ENCODE results near the gene LTBP2.

LTBP2 gene

DNA sequence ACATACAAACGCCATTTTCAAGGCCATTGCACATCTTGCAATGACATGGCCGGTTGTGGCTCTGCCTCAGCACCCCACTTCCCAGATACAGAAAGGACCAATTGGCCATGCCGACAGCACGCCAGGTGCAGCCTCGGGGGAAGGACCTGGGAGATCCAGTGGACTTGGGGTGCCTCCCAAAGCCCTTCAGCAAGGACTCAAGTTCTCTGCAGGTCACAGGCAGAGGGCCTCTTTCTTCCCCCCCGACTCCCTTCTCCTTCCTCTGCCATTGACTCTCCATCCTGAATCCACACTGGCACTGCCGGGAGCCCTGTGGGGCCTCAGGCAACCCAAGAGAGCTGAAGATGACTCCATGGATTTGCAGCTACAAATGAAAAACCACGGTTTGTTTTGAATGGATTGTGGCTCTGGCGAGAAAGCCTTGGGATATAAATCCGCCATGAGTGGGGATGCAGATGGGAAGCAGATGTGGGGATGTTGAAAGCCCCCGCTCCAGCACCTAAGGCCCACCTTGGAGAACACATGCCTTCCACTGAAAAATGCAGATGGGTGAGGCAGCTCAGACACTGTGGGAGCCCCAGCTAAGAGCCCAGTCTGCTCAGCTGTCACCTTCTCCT is 35.1 kb upstream of the LTBP2 start:
- H3K27ac Mint-ChIP-seq = no peak overlapping the region

DNA sequence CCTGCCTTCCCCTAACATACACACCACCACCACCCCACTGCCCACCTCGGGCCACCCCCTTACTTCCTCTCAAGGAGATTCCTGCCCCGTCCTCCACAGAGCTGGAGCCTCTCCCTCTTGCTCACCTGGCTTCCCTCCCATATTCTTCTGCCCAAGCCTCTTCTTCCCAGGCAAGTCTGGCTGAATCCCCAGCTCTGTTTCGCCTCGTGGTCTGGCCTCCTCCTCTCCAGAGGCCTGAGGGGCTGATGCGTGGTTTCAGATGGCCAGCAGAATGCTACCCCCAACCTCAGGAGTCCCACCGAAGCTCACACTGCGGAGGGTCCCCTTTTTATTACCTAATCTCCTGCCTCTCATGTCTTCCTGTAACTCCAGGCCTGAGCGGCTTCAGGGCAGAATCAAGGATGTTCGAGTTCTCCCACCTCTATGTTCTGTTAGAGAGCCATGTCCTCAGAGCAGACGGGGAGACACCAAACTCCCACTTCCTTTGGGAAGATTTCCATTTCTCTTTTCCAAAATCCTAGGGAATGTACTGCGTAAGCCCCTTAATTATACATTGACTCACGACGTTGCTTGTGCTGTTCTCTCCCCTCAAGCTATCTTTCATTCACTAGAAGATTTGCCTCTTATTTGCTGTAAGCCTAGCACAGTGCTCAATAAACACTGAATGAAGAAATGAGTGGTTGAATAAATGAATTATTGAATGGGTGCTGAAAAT is 33.9 kb upstream of the LTBP2 start:
- Mint-ChIP-seq H3K4me3 (no peak overlapping the region), H3K9me3 (no peaks in the 10 kb centered on the region), H3K27me3 (no peaks in the 10 kb centered on the region), H3K36me3 (ENCODE audit: low read depth) (no peaks in the 10 kb centered on the region), H3K4me1 (ENCODE audit: low read depth) (no peaks in the 10 kb centered on the region), H3K27ac (no peak overlapping the region)

More for the DNA sequence above, 35.1 kb upstream of the LTBP2 start:
- no peak overlapping the region for H3K4me3 Mint-ChIP-seq
- peaks cover 6% of the 10 kb centered on the region for H3K4me1 Mint-ChIP-seq (ENCODE audit: low read depth)
- no peaks in the 10 kb centered on the region for H3K36me3 Mint-ChIP-seq (ENCODE audit: low read depth)
- no peaks in the 10 kb centered on the region for H3K27me3 Mint-ChIP-seq
- H3K9me3 Mint-ChIP-seq = no peaks in the 10 kb centered on the region

DNA sequence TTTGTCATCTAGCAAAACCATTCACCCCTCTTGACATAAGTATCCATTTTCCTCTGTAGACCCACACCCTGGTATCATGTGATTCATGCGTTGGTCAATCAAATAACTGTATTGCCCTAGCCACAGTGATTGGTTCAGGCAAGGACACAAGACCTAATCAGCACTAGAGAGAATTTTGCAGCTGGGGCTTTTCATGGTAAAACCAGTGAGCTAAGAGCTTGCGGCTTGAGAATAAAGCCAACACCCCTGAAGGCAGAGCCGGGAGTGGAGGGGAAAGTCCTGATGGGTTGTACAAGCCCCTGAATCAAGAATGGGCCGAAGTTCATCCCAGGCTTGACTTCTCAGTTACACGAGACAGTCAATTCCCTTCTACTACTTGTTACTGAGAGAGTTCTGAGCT is 33.2 kb upstream of the LTBP2 start:
- Mint-ChIP-seq H3K4me3 (no peak overlapping the region), H3K27me3 (no peaks in the 10 kb centered on the region), H3K36me3 (ENCODE audit: low read depth) (no peaks in the 10 kb centered on the region), H3K27ac (no peak overlapping the region), H3K4me1 (ENCODE audit: low read depth) (no peaks in the 10 kb centered on the region), H3K9me3 (no peaks in the 10 kb centered on the region)

DNA sequence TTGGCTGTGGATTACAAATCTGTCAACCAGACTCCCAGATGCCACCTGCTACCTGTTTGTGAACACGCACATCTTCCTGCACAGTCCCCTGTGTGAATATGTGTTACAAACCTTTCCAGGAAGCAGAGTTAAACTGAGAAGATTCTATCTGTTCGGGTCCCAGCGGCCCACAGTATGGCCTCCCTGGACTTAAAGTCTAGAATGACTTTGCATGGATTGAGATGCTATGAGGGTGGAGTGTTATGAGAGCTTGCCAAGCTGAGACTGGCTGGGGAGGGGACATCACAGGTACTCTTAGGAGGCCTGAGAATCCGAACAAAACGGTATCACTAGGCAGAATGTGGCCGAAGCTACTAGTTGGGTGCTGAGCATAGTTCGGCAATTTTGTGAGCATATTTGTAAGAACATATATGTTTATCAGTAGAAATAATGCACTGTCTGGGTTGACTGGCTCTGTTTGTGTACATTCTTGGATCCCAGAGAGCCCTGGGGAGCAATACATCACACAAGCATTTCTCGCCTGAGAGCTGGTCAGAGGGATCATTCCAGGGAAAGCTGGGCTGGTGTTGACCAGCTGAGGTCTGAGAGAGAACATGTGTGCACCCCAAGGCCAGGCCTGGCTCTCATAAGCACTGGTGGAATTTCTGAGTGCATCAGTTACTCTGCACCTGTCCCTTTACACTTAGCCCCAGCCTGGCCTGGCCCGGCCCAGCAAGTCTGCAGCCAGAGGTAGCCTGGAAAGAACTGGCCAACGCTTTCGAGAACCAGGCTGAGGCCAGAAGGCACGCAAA is 29.8 kb upstream of the LTBP2 start:
- no peaks in the 10 kb centered on the region for H3K9me3 Mint-ChIP-seq
- no peaks in the 10 kb centered on the region for H3K4me1 Mint-ChIP-seq (ENCODE audit: low read depth)
- H3K4me3 Mint-ChIP-seq = no peak overlapping the region
- no peak overlapping the region for H3K27ac Mint-ChIP-seq
- no peaks in the 10 kb centered on the region for H3K27me3 Mint-ChIP-seq
- no peaks in the 10 kb centered on the region for H3K36me3 Mint-ChIP-seq (ENCODE audit: low read depth)

DNA sequence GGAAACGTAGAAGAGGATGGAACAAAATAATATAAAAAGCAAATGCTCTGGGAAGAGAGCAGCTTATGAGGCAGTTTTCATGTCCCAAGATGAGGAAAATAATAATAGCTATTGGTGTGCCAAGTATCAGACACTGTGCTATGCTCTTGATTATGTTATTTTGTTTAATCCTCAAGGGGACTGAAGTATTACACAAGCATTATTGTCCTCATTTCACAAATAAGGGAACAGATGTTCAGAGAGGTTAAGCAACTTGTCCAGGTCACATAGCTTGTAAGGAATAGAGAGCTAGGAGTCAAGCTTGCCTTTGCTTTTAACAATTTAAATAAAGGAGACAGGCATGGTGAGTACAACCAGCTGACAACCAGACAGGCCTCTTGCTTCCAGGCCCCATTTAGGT is 26.9 kb upstream of the LTBP2 start:
- no peaks in the 10 kb centered on the region for H3K9me3 Mint-ChIP-seq
- H3K36me3 Mint-ChIP-seq (ENCODE audit: low read depth) = no peaks in the 10 kb centered on the region
- H3K27ac Mint-ChIP-seq = no peak overlapping the region
- no peaks in the 10 kb centered on the region for H3K27me3 Mint-ChIP-seq
- H3K4me3 Mint-ChIP-seq = no peak overlapping the region
- H3K4me1 Mint-ChIP-seq (ENCODE audit: low read depth) = no peaks in the 10 kb centered on the region

DNA sequence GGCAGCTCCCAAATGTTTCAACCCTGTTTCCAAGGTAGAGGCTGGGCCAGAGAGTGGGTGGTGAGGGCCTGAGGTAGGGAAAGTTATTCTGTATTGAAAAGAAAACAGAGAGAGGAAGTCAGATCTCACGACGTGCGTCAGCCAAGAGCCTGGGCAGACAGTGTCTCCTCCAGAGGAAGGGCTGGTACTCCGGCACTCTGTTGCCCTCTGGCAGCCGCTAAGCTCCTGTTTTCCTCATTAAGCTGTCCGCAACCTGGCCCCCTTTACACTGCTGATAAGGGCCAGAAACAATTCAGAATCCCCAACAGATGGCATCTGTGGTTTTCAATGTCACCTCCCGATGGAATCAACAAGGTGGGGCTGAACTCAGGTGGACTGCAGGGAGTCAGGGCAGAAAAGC is 26.0 kb upstream of the LTBP2 start:
- H3K36me3 Mint-ChIP-seq (ENCODE audit: low read depth) = no peaks in the 10 kb centered on the region
- no peak overlapping the region for H3K4me3 Mint-ChIP-seq
- no peak overlapping the region for H3K27ac Mint-ChIP-seq

DNA sequence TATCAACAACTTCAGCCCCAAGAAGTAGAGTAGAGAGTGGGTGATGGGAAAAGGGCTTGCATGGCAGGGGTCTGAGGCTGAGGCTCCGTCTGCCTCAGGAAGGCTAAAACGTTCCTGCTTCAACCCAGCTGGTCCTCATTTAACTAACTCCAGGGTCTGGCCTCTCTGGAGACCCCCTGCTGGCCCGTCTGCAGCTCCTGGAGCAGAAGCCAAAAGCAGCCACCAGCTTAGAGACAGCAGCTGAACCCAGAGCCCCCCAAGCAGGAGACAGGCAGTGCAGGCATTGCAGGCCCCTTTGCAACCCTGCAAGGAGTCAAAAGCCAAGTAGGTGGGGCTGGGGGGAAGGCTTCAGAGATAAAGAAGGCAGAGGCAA is 25.1 kb upstream of the LTBP2 start:
- no peaks in the 10 kb centered on the region for H3K36me3 Mint-ChIP-seq (ENCODE audit: low read depth)
- H3K9me3 Mint-ChIP-seq = no peaks in the 10 kb centered on the region
- H3K27me3 Mint-ChIP-seq = no peaks in the 10 kb centered on the region
- no peak overlapping the region for H3K27ac Mint-ChIP-seq
- H3K4me3 Mint-ChIP-seq = no peak overlapping the region
- H3K4me1 Mint-ChIP-seq (ENCODE audit: low read depth) = no peaks in the 10 kb centered on the region

More for the DNA sequence above, 26.0 kb upstream of the LTBP2 start:
- Mint-ChIP-seq H3K4me1 (ENCODE audit: low read depth) (no peaks in the 10 kb centered on the region), H3K9me3 (no peaks in the 10 kb centered on the region), H3K27me3 (no peaks in the 10 kb centered on the region)

DNA sequence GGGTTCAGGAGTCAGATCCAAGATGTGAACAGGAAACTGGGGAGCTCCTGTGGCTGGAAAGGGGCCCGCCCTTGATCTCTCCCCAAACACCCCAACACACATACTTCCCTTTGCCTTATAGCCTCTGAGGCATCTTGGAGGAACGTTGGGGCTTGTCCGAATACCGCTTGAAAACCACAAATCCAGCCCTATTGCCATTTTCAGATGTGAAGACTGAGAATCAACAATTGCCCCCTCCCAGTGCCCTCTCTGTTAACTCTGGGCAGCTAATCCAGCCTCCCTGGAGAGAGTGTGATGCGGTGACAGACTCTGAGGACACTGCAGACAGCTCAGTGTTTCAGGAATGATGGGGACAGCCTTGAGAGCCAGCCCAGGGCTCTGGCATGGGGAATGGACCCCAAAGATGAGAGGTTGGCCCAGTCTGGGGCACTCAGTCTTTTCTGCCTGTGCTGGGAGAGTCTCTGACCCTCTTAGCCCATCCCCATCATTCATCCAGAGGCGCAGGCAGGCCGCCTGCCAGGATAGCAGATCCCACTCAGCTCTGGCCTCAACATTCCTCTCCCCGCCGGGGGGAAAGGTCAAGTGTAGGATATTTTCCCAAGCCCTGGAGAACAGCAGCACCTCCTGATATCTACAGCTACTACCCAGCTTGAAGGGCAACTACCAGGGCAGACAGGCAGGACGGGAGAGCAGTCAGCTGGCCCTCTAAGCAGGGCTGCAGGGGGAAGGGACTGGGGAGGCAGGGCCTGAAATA is 24.6 kb upstream of the LTBP2 start:
- no peaks in the 10 kb centered on the region for H3K9me3 Mint-ChIP-seq
- H3K27me3 Mint-ChIP-seq = no peaks in the 10 kb centered on the region
- no peaks in the 10 kb centered on the region for H3K36me3 Mint-ChIP-seq (ENCODE audit: low read depth)
- no peak overlapping the region for H3K27ac Mint-ChIP-seq
- no peak overlapping the region for H3K4me3 Mint-ChIP-seq
- no peaks in the 10 kb centered on the region for H3K4me1 Mint-ChIP-seq (ENCODE audit: low read depth)

DNA sequence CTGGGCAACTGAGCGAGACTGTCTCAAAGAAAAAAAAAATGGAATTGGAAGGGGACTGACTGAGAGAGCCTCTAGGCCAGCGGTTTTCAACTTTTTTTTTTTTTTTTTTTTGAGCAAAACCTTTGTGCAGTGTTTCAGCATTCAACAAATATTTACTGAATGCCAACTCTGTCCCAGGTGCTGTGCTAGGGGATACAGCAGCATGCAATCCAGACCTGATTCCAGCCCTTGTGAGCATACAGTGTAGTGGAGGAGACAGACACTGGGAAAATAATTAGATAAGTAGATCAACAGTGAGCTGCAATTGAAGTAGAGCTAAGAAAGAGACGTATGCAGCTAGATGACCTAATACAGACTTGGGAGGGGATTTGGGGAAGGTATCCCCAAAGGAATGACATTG is 23.8 kb upstream of the LTBP2 start:
- no peaks in the 10 kb centered on the region for H3K9me3 Mint-ChIP-seq
- H3K4me1 Mint-ChIP-seq (ENCODE audit: low read depth) = no peaks in the 10 kb centered on the region
- no peaks in the 10 kb centered on the region for H3K27me3 Mint-ChIP-seq
- no peaks in the 10 kb centered on the region for H3K36me3 Mint-ChIP-seq (ENCODE audit: low read depth)
- no peak overlapping the region for H3K27ac Mint-ChIP-seq
- no peak overlapping the region for H3K4me3 Mint-ChIP-seq

DNA sequence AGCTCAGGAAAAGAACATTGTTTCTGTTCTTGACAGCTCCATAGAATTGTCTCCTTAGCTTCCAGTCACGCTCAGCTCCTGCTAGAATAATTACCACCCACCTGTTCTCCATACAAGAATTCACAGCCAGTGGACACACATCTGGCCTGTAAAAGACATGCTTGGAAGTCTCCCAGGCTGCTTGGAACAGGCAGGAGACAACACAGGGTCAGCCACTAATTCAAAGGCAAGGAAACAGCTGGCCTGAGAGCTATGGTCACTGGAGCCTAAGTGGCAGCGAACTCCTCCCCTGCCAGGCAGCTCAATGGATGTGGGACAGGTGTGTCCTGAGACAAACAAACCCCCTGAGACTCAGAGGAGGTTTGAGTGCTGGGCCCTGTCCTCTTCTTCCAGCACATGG is 22.9 kb upstream of the LTBP2 start:
- Mint-ChIP-seq H3K27me3 (no peaks in the 10 kb centered on the region), H3K36me3 (ENCODE audit: low read depth) (no peaks in the 10 kb centered on the region), H3K9me3 (no peaks in the 10 kb centered on the region), H3K4me3 (no peak overlapping the region), H3K4me1 (ENCODE audit: low read depth) (no peaks in the 10 kb centered on the region), H3K27ac (no peak overlapping the region)

DNA sequence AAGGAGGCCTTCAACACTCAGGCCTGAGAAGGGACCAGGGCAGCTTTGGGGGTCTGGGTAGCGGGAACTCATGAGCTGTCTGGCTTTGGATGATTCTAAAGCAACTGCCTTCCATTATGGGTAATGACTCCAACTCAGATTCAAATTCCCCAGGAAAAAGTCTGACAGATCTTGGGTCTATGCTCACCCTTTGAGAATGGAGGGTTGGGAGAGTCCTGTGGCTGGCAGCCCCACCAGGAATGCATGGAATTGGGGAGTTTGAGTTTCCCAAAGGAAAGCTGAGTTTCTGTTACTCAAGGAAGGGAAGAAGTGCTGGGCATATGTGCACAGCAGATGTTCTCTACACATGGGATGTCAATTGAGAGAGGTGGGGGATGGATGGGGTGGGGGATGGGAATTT is 22.4 kb upstream of the LTBP2 start:
- H3K9me3 Mint-ChIP-seq = no peaks in the 10 kb centered on the region
- H3K27me3 Mint-ChIP-seq = no peaks in the 10 kb centered on the region
- H3K27ac Mint-ChIP-seq = no peak overlapping the region
- H3K4me1 Mint-ChIP-seq (ENCODE audit: low read depth) = no peaks in the 10 kb centered on the region
- no peak overlapping the region for H3K4me3 Mint-ChIP-seq
- no peaks in the 10 kb centered on the region for H3K36me3 Mint-ChIP-seq (ENCODE audit: low read depth)

DNA sequence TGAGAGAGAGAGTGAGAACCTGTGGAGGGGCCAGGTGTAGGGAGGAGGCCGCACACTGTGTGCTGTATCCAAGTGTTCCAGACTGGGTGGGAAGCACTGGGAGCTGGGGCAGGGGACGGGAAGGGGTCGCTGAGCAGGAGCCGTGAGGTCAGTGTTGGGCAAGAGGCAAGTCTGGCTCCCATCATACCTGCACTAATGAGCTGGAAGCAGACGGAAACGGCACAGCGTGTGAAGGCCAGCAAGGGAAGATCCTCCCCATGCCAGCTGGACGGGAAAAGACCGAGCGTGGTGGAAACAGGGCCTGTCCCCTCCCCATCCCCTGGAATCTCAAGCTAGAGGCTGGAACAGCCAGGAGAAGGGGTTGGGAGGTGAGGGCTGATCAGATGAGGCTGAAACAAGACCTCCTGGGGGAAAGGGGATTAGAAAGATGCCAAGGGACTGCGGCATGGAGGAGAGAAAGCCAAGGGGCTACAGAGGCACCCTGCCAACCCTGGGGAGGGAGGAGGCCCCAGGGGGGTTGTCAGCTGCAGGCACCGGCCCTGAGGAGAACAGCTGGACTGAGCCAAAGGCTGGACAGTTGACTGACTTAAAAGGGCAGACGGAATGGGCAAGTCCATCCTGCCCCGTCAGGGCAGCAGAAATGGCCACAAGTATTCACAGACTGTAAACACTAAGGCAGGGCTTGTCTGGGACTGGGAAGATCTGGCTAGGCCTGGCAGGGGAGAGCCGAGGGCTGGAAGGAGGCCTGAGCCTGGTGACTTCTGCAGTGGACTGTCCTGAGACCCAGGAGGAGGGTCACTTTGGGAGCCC is 19.0 kb upstream of the LTBP2 start:
- Mint-ChIP-seq H3K27me3 (no peaks in the 10 kb centered on the region), H3K27ac (no peak overlapping the region)

DNA sequence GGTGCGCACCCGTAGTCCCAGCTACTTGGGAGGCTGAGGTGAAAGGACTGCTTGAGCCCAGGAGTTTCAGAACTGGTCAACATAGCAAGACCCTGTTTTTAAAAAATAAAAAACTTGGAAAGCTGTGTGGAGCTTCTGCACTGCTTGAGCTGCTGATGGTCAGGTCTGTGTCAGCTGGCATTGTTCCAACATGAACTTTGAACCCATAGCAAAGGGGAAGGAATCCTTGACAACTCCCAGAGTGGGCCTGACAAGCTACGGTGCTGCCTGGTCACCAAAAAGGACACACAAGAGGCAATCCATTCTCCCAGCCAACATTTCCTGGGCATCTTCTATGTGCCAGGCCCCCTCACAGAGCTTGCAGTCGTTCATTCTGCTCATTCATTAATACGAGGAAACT is 16.4 kb upstream of the LTBP2 start:
- Mint-ChIP-seq H3K9me3 (no peaks in the 10 kb centered on the region), H3K36me3 (ENCODE audit: low read depth) (no peaks in the 10 kb centered on the region), H3K27ac (no peak overlapping the region), H3K4me3 (no peak overlapping the region), H3K27me3 (no peaks in the 10 kb centered on the region), H3K4me1 (ENCODE audit: low read depth) (peaks cover 8% of the 10 kb centered on the region)

More for the DNA sequence above, 19.0 kb upstream of the LTBP2 start:
- Mint-ChIP-seq H3K9me3 (no peaks in the 10 kb centered on the region), H3K4me3 (no peak overlapping the region), H3K36me3 (ENCODE audit: low read depth) (no peaks in the 10 kb centered on the region), H3K4me1 (ENCODE audit: low read depth) (peaks cover 6% of the 10 kb centered on the region)

DNA sequence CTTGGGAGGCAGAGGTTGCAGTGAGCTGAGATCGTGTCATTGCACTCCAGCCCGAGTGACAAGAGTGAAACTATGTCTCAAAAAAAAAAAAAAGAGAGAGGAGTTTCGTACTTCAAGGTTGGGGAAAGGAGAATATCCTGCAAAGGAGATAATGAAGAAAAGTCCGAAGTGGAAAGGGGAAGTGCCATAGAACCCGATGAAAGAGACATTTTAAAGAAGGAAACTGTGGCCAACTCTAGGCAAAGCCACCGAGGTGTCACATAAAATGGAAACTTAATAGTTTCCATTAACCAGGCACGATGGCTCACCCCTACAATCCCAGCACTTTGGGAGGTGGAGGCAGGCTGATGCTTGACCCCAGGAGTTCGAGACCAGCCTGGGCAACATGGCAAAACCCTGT is 15.0 kb upstream of the LTBP2 start:
- Mint-ChIP-seq H3K4me3 (no peak overlapping the region), H3K9me3 (no peaks in the 10 kb centered on the region), H3K27ac (no peak overlapping the region), H3K4me1 (ENCODE audit: low read depth) (peaks cover 8% of the 10 kb centered on the region), H3K36me3 (ENCODE audit: low read depth) (no peaks in the 10 kb centered on the region), H3K27me3 (peaks cover 6% of the 10 kb centered on the region)
